Neural cell (in vitro differentiated cells): ENCODE measurements around the gene VWA8. TPM values are rescaled to one million over a fixed set of nuclear protein-coding genes. Genes with fewer than 3 reads are reported as not detected.

Source experiments
- H2AFZ ChIP-seq: fragments of 200-600, 300-800 bp; sonication (generic), shearing (Covaris generic); 2 replicates; pipeline ENCODE4 v1.6.0; 2014; ENCODE audit warnings: low read depth, mild to moderate bottlenecking, antibody characterized with exemption, low read length, moderate library complexity
- H3F3A ChIP-seq: fragments of 200-600 bp; shearing (Covaris generic); 2 replicates; pipeline ENCODE4 v1.6.1; 2016; ENCODE audit warnings: mild to moderate bottlenecking, moderate library complexity, mixed read lengths, antibody characterized with exemption, low read length; ENCODE audit not compliant: insufficient read depth, poor library complexity, severe bottlenecking
- H3K27ac ChIP-seq: fragments of 200-600, 300-800 bp; sonication (generic), shearing (Covaris generic); 2 replicates; pipeline ENCODE4 v1.5.1; 2014; ENCODE audit warnings: mild to moderate bottlenecking, low read length, moderate library complexity
- H3K27me3 ChIP-seq: fragments of 300-800, 200-600 bp; sonication (generic), shearing (Covaris generic); 2 replicates; pipeline ENCODE4 v1.6.0; 2014; ENCODE audit warnings: mild to moderate bottlenecking, low read depth, low read length, moderate library complexity; ENCODE audit not compliant: insufficient read depth
- H3K36me3 ChIP-seq: fragments of 300-800, 200-600 bp; sonication (generic), shearing (Covaris generic); 2 replicates; pipeline ENCODE4 v1.5.1; 2014; ENCODE audit warnings: mild to moderate bottlenecking, antibody characterized with exemption, low read length, moderate library complexity; ENCODE audit not compliant: insufficient read depth
- H3K4me2 ChIP-seq: fragments of 300-800, 200-600 bp; sonication (generic), shearing (Covaris generic); 2 replicates; pipeline ENCODE4 v1.6.0; 2014; ENCODE audit warnings: mild to moderate bottlenecking, low read length
- H3K4me3 ChIP-seq: fragments of 300-800, 200-600 bp; sonication (generic), shearing (Covaris generic); 2 replicates; pipeline ENCODE4 v1.5.1; 2014; ENCODE audit warnings: mild to moderate bottlenecking, low read length, moderate library complexity
- H3K79me2 ChIP-seq: fragments of 200-600 bp; shearing (Covaris generic); replicated peaks from 2 replicates; pipeline ENCODE4 v1.6.0; 2014; ENCODE audit warnings: mild to moderate bottlenecking, low read length, moderate library complexity; ENCODE audit not compliant: insufficient read depth
- H3K9ac ChIP-seq: fragments of 300-800, 200-600 bp; sonication (generic), shearing (Covaris generic); 2 replicates; pipeline ENCODE4 v1.6.1; 2016; ENCODE audit warnings: mild to moderate bottlenecking, low read length, mixed read lengths
- H3K9me2 ChIP-seq: fragments of 200-600 bp; shearing (Covaris generic); 2 replicates; pipeline ENCODE4 v1.6.1; 2016; ENCODE audit warnings: mild to moderate bottlenecking, low read length, mixed read lengths; ENCODE audit not compliant: insufficient read depth
- H3K9me3 ChIP-seq: fragments of 200-600, 300-800 bp; sonication (generic), shearing (Covaris generic); 2 replicates; pipeline ENCODE4 v1.6.1; 2016; ENCODE audit warnings: mild to moderate bottlenecking, mixed run types, low read length, moderate library complexity, mixed read lengths
- H4K20me1 ChIP-seq: fragments of 200-600 bp; shearing (Covaris generic); 2 replicates; pipeline ENCODE4 v1.6.1; 2016; ENCODE audit warnings: mild to moderate bottlenecking, mixed run types; ENCODE audit not compliant: insufficient read depth
- EP300 ChIP-seq: fragments of 450-650 bp; conservative IDR thresholded peaks from 2 replicates; pipeline ENCODE4 v1.6.1; 2014; ENCODE audit warnings: antibody characterized with exemption, mild to moderate bottlenecking, moderate library complexity; ENCODE audit not compliant: poor library complexity, severe bottlenecking
- EZH2 ChIP-seq: fragments of 200-600, 300-800 bp; shearing (Covaris generic), sonication (generic); IDR thresholded peaks from 2 replicates; pipeline ENCODE4 v1.6.1; 2014; ENCODE audit warnings: antibody characterized with exemption, low read length, borderline replicate concordance, mild to moderate bottlenecking; ENCODE audit not compliant: insufficient read depth, poor library complexity, severe bottlenecking
- MXI1 ChIP-seq: fragments of 450-650 bp; conservative IDR thresholded peaks from 2 replicates; pipeline ENCODE4 v1.6.1; 2014; ENCODE audit warnings: antibody characterized with exemption, mild to moderate bottlenecking; ENCODE audit not compliant: poor library complexity, severe bottlenecking
- POLR2AphosphoS5 ChIP-seq: IDR thresholded peaks from 2 replicates; pipeline ENCODE4 v1.6.1; 2012
- RAD21 ChIP-seq: fragments of 450-650 bp; conservative IDR thresholded peaks from 2 replicates; pipeline ENCODE4 v1.6.1; 2014; ENCODE audit warnings: antibody characterized with exemption, mild to moderate bottlenecking, moderate library complexity
- SMC3 ChIP-seq: fragments of 450-650 bp; conservative IDR thresholded peaks from 2 replicates; pipeline ENCODE4 v1.6.1; 2014; ENCODE audit warnings: antibody characterized with exemption, mild to moderate bottlenecking, moderate library complexity; ENCODE audit not compliant: poor library complexity
- TAF1 ChIP-seq: IDR thresholded peaks from 2 replicates; pipeline ENCODE4 v1.6.1; 2012; ENCODE audit warnings: low read depth
- polyA plus RNA-seq: library from polyadenylated mRNA; depleted of rRNA; stranded (reverse); fragments of >200 nt; gene quantifications from 2 replicates; pipeline ENCODE4 v1.2.3, GENCODE V29; 2014
- TF ChIP-seq, protein P1 (sequence below): fragments of 450-650 bp; IDR thresholded peaks from 2 replicates; pipeline ENCODE4 v1.5.1; 2014; ENCODE audit warnings: antibody characterized with exemption, mild to moderate bottlenecking, moderate library complexity; ENCODE audit not compliant: poor library complexity, severe bottlenecking
- TF ChIP-seq, protein P2 (sequence below): IDR thresholded peaks from 2 replicates; pipeline ENCODE4 v1.6.1; 2012; ENCODE audit warnings: borderline replicate concordance

VWA8 gene
- polyA plus RNA-seq, 1 donor from 2014 or later: 3.6 TPM

GRCh38 chr13:41561170-41561569 is 399.7 kb downstream of the VWA8 start:
- H3K27ac ChIP-seq: no peak overlapping the region
- no peaks in the 10 kb centered on the region for H3K36me3 ChIP-seq

GRCh38 chr13:41558781-41559560 is 401.9 kb downstream of the VWA8 start:
- no peaks in the 10 kb centered on the region for H3K79me2 ChIP-seq
- H3K36me3 ChIP-seq: no peaks in the 10 kb centered on the region
- no peaks in the 10 kb centered on the region for H4K20me1 ChIP-seq
- no peaks in the 10 kb centered on the region for H3K9me3 ChIP-seq
- H3K27ac ChIP-seq: no peak overlapping the region
- no peaks in the 10 kb centered on the region for H3K27me3 ChIP-seq
- H3K4me2 ChIP-seq: no peak overlapping the region
- H3K9me2 ChIP-seq: no peaks in the 10 kb centered on the region
- H2AFZ ChIP-seq: no peak overlapping the region
- H3F3A ChIP-seq: no peaks in the 10 kb centered on the region
- H3K4me3 ChIP-seq: no peak overlapping the region
- TF ChIP-seq, protein P1, sequence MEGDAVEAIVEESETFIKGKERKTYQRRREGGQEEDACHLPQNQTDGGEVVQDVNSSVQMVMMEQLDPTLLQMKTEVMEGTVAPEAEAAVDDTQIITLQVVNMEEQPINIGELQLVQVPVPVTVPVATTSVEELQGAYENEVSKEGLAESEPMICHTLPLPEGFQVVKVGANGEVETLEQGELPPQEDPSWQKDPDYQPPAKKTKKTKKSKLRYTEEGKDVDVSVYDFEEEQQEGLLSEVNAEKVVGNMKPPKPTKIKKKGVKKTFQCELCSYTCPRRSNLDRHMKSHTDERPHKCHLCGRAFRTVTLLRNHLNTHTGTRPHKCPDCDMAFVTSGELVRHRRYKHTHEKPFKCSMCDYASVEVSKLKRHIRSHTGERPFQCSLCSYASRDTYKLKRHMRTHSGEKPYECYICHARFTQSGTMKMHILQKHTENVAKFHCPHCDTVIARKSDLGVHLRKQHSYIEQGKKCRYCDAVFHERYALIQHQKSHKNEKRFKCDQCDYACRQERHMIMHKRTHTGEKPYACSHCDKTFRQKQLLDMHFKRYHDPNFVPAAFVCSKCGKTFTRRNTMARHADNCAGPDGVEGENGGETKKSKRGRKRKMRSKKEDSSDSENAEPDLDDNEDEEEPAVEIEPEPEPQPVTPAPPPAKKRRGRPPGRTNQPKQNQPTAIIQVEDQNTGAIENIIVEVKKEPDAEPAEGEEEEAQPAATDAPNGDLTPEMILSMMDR: no peak
- TF ChIP-seq EZH2: no peak
- no peak for TF ChIP-seq SMC3
- no peak for TF ChIP-seq RAD21
- TF ChIP-seq MXI1: no peak
- no peak for TF ChIP-seq EP300
- no peak for TF ChIP-seq POLR2AphosphoS5
- TF ChIP-seq TAF1: no peak
- TF ChIP-seq, protein P2, sequence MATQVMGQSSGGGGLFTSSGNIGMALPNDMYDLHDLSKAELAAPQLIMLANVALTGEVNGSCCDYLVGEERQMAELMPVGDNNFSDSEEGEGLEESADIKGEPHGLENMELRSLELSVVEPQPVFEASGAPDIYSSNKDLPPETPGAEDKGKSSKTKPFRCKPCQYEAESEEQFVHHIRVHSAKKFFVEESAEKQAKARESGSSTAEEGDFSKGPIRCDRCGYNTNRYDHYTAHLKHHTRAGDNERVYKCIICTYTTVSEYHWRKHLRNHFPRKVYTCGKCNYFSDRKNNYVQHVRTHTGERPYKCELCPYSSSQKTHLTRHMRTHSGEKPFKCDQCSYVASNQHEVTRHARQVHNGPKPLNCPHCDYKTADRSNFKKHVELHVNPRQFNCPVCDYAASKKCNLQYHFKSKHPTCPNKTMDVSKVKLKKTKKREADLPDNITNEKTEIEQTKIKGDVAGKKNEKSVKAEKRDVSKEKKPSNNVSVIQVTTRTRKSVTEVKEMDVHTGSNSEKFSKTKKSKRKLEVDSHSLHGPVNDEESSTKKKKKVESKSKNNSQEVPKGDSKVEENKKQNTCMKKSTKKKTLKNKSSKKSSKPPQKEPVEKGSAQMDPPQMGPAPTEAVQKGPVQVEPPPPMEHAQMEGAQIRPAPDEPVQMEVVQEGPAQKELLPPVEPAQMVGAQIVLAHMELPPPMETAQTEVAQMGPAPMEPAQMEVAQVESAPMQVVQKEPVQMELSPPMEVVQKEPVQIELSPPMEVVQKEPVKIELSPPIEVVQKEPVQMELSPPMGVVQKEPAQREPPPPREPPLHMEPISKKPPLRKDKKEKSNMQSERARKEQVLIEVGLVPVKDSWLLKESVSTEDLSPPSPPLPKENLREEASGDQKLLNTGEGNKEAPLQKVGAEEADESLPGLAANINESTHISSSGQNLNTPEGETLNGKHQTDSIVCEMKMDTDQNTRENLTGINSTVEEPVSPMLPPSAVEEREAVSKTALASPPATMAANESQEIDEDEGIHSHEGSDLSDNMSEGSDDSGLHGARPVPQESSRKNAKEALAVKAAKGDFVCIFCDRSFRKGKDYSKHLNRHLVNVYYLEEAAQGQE: no peak
- no peak overlapping the region for H3K9ac ChIP-seq

More at GRCh38 chr13:41561170-41561569, 399.7 kb downstream of the VWA8 start:
- Histone ChIP-seq H3K4me3 (no peak overlapping the region), H2AFZ (no peak overlapping the region), H3K79me2 (no peaks in the 10 kb centered on the region), H3K9me2 (no peaks in the 10 kb centered on the region), H3K27me3 (no peaks in the 10 kb centered on the region), H3F3A (no peaks in the 10 kb centered on the region), H3K4me2 (no peak overlapping the region), H3K9ac (no peak overlapping the region), H3K9me3 (no peaks in the 10 kb centered on the region), H4K20me1 (no peaks in the 10 kb centered on the region)
- TF ChIP-seq MXI1 (no peak), TAF1 (no peak), EZH2 (no peak), EP300 (no peak), SMC3 (no peak), POLR2AphosphoS5 (no peak), RAD21 (no peak)
- TF ChIP-seq, protein P1: no peak
- TF ChIP-seq, protein P2: no peak
